DMS153 treated with DMSO at 0.1 percent for 48 hours (cell line): ENCODE results near the gene CLRN3.

ENCODE experiments used
- DNase-seq: peaks from one replicate; lab custom pipeline; 2025; ENCODE audit not compliant: unreplicated experiment; lab: John Stamatoyannopoulos, UW

CLRN3 gene

GRCh38 chr10:127875916-127876315 is 16.8 kb downstream of the CLRN3 start:
- no peak for DNase-seq

- no peak for DNase-seq
Observed at GRCh38 chr10:127875449-127875765, 17.3 kb downstream of the CLRN3 start.

- DNase-seq = no peak
Observed at GRCh38 chr10:127874671-127875448, 17.9 kb downstream of the CLRN3 start.

- no peak for DNase-seq
Observed at GRCh38 chr10:127873901-127874470, 18.8 kb downstream of the CLRN3 start.

GRCh38 chr10:127872871-127873600 is 19.7 kb downstream of the CLRN3 start:
- no peak for DNase-seq

- DNase-seq = no peak
Observed at GRCh38 chr10:127872011-127872761, 20.6 kb downstream of the CLRN3 start.

GRCh38 chr10:127871631-127872010 is 21.1 kb downstream of the CLRN3 start:
- DNase-seq = no peak

- DNase-seq = no peak
Observed at GRCh38 chr10:127869329-127869728, 23.4 kb downstream of the CLRN3 start.

- DNase-seq = no peak
Observed at GRCh38 chr10:127867805-127868204, 24.9 kb downstream of the CLRN3 start.

- DNase-seq = no peak
Observed at GRCh38 chr10:127866276-127867013, 26.3 kb downstream of the CLRN3 start.

- no peak for DNase-seq
Observed at GRCh38 chr10:127863231-127863825, 29.4 kb downstream of the CLRN3 start.

GRCh38 chr10:127860592-127860991 is 32.1 kb downstream of the CLRN3 start:
- DNase-seq = no peak

GRCh38 chr10:127855976-127856375 is 36.8 kb downstream of the CLRN3 start:
- DNase-seq = no peak

GRCh38 chr10:127855591-127855881 is 37.2 kb downstream of the CLRN3 start:
- no peak for DNase-seq

GRCh38 chr10:127854769-127855590 is 37.8 kb downstream of the CLRN3 start:
- no peak for DNase-seq

GRCh38 chr10:127853868-127854768 is 38.6 kb downstream of the CLRN3 start:
- DNase-seq = peak; percentile 76

GRCh38 chr10:127852456-127852855 is 40.3 kb downstream of the CLRN3 start:
- no peak for DNase-seq

- no peak for DNase-seq
Observed at GRCh38 chr10:127851661-127852194, 41.0 kb downstream of the CLRN3 start.

- DNase-seq = no peak
Observed at GRCh38 chr10:127850944-127851343, 41.8 kb downstream of the CLRN3 start.
